IPS DF 4.7 (cell line): ENCODE data around the gene B9D1.

Experiments
- DNase-seq: peaks from one replicate; pipeline ENCODE4 v3.0.0-alpha.2; 2013; ENCODE audit warnings: low spot score; ENCODE audit errors: extremely low read depth

The B9D1 gene

GRCh38 chr17:19388791-19389785 lies 26.6 kb upstream of the B9D1 start:
- DNase-seq, result no peak

GRCh38 chr17:19387921-19388521 lies 25.5 kb upstream of the B9D1 start:
- DNase-seq, result no peak

- DNase-seq, result no peak
Measured at GRCh38 chr17:19386974-19387920, 24.7 kb upstream of the B9D1 start, which contains the start of gene MFAP4. Gene MFAP4, minus strand, starts transcription at chr17:19387190. Its CDS starts 35 bp downstream, at chr17:19387155.

GRCh38 chr17:19386051-19386929 lies 23.8 kb upstream of the B9D1 start:
- no peak for DNase-seq

- DNase-seq, result no peak
Measured at GRCh38 chr17:19385521-19385983, 23.0 kb upstream of the B9D1 start.

DNA sequence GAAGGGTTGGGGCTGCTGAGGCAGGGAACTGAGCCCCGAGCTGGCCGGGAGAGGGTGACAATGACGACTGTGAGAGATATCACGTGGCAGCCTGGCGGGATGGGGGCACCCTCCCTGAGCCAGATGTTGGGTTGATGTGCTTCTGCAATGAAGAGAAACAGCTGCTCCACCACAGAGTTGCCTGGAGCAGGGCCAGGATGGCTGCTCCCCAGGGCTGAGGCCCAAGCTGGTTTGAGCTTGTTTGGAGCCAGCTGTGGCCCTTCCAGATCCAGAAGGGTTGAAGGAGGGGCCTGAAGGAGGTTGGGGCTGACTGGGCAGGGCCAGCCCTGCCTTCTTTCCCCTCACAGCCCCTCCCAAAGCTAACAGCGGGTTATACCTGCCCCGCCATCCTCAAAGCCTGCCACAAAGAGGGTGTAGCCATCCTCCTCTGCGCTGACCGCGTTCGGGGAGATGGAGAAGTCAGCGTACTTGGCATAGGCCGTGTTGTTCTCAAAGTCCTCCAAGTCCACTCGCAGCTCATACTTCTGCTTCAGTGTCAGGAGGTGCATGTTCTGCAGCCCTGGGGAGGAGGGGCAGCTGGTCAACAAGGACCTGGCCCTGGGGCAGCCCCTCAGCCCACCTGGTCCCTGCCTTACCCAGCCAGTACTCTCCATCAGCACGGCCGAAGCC lies 22.3 kb upstream of the B9D1 start:
- DNase-seq, result no peak

- DNase-seq, result no peak
Measured at GRCh38 chr17:19383681-19384470, 21.4 kb upstream of the B9D1 start.

GRCh38 chr17:19382531-19383444 lies 20.3 kb upstream of the B9D1 start:
- DNase-seq, result no peak

DNA sequence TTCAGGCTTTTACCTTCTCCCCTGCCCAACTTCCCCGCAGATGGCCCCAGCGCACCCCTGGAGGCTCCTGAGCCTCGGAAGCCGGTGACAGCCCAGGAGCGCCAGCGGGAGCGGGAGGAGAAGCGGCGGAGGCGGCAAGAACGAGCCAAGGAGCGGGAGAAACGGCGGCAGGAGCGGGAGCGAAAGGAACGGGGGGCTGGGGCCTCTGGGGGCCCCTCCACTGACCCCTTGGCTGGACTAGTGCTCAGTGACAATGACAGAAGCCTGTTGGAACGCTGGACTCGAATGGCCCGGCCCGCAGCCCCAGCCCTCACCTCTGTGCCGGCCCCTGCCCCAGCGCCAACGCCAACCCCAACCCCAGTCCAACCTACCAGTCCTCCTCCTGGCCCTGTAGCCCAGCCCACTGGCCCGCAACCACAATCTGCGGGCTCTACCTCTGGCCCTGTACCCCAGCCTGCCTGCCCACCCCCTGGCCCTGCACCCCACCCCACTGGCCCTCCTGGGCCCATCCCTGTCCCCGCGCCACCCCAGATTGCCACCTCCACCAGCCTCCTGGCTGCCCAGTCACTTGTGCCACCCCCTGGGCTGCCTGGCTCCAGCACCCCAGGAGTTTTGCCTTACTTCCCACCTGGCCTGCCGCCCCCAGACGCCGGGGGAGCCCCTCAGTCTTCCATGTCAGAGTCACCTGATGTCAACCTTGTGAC lies 19.4 kb upstream of the B9D1 start:
- DNase-seq, result no peak

DNA sequence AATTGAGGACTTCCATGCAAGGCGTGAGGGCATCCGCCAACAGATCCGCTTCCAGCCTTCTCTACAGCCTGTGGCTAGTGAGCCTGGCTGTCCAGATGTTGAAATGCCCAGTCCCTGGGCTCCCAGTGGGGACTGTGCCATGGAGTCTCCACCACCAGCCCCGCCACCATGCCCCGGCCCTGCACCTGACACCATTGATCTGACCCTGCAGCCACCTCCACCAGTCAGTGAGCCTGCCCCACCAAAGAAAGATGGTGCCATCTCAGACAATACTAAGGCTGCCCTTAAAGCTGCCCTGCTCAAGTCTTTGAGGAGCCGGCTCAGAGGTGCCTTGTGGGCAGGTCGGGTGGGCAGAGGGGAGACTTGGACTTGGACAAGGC lies 18.8 kb upstream of the B9D1 start:
- no peak for DNase-seq

- no peak for DNase-seq
Measured at GRCh38 chr17:19380481-19381301, 18.2 kb upstream of the B9D1 start.

GRCh38 chr17:19379361-19380065 lies 17.0 kb upstream of the B9D1 start:
- no peak for DNase-seq

DNA sequence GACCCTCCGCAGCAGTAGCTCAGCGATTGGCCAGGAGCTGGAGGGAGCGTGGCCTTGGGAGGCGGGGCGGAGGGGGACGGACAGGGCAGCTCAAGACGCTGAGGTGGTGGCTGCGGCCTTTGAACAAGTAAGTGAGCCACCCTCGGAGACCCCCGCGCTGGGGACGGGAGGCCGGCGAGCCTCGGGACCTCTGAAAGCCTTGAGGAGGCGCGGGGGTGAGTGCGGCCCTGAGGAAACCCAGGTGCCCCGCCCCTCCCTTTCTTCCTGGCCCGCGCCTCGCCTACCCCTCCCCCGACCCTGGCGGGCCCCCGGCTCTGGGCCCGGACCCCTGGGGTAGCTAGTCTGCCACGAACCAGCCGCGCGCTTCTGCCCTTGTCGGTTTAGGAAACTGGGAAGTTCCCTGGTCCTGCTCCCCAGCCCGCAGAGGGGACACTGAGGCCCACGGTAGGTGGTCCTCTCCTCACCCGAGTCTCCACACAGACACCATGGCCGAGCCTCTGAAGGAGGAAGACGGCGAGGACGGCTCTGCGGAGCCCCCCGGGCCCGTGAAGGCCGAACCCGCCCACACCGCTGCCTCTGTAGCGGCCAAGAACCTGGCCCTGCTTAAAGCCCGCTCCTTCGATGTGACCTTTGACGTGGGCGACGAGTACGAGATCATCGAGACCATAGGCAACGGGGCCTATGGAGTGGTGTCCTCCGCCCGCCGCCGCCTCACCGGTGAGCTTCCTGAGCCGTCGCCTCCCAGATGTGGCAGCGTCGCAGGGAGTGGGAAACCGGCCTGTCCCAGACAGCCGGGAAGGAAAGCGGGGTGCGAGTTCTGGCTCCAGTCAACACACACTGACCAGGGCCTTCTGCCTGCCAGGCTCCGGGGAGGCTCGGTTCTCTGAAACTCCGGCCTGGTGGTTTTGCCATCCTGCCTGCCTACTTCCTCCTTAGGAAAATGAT lies 16.2 kb upstream of the B9D1 start, which contains the start of gene MAPK7:
MAPK7 (plus strand) TSS at position 83 of the 945 bp plus-strand sequence; CDS start at position 486, 403 bp downstream.
- no peak for DNase-seq

DNA sequence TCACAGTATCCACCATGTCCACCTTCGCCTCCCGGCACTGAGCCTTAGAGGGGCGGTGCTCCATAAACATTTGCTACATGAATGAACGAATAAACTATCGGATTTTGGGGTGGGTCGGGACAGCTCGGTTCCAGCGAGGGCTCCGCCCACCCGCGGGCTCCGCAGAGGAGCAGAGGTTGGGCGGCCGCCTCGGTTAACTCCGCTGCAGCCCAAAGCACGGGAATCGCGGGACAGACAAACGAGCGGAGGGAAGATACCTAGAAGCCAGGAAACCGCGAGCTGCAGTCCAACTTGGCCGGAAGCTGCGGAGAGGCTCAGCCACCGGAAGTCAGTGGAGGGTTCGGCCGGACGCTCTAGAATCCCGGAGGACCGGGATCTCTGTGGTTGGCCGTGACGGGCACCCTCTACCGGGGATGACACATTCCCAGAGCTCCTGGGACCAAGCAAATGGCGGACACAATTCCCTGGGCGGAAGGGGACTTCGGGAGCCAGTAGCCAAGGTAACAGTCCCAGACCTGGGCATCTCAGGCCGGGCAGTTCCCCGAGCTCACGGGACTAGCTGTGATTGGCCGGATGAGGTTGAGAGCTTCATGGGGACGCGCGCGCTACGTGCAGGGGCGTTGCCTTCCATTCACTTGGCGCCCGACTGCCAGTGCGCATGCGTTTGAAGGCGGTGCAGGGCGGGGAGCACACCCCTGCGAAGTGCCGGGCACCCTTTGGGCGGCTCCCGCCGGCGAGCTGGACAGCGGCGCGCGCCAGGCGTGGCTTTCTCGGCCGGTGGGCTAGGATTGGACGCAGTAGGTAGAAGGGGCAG lies 15.3 kb upstream of the B9D1 start:
- peak; percentile 93 for DNase-seq
